Muscle layer of colon (tissue), 2 donors: Measurements from ENCODE around the gene SLFN11.
"Not testable (repeated sequence)": the region's sequence is repeated elsewhere in the genome, so short reads cannot be mapped to it uniquely, and the experiment has no call there.

ENCODE experiments used
- H3K27ac ChIP-seq: one replicate; pipeline ENCODE4 v1.7.0; 2013; ENCODE audit warnings: low read depth, mild to moderate bottlenecking, low read length, moderate library complexity
- H3K27me3 ChIP-seq, 2 donors: one replicate each; pipeline ENCODE4 v1.7.0; 2013; ENCODE audit warnings: low read length in 2 of 2, mild to moderate bottlenecking in 2 of 2; ENCODE audit not compliant: insufficient read depth in 2 of 2, control insufficient read depth in 1 of 2
- H3K36me3 ChIP-seq: one replicate; pipeline ENCODE4 v1.7.0; 2013; ENCODE audit warnings: mild to moderate bottlenecking, low read length; ENCODE audit not compliant: insufficient read depth
- H3K4me1 ChIP-seq: one replicate; pipeline ENCODE4 v1.7.0; 2013; ENCODE audit warnings: mild to moderate bottlenecking, low read length; ENCODE audit not compliant: insufficient read depth
- H3K4me3 ChIP-seq, 2 donors: one replicate each; pipeline ENCODE4 v1.7.0; 2013; ENCODE audit warnings: low read length in 2 of 2, low read depth in 1 of 2, mild to moderate bottlenecking in 1 of 2, moderate library complexity in 1 of 2
- H3K9ac ChIP-seq: one replicate; pipeline ENCODE4 v1.7.0; 2013; ENCODE audit warnings: low read length
- H3K9me3 ChIP-seq: one replicate; pipeline ENCODE4 v1.7.0; 2013; ENCODE audit warnings: mild to moderate bottlenecking, low read length
- donor health status: abdominal sarcoma.
- donor health status: Adenocarcinoma of cecum.

SLFN11 gene

DNA sequence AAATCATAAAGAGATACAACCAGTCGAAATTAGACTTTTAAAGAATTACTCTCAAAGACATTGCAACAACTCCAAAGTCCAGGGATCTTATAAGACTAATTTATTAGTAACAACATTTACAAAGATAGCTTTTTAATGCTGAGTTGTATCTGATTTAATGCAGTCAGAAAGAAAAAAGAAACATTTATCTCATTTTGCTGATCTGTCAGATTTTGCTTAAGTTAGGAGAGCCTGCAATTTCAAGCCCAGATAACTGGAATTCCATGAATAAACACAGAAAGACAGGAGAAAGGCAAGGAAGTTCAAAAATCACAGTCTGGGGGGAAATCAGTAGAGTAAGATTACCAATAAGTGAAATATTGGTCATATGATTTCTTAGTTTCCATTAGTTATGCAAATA is 22.9 kb downstream of the SLFN11 start:
- no peaks in the 10 kb centered on the region for H3K4me1 ChIP-seq
- no peak overlapping the region for H3K27ac ChIP-seq
- H3K9ac ChIP-seq: no peak overlapping the region
- H3K9me3 ChIP-seq: no peaks in the 10 kb centered on the region
- no peak overlapping the region for H3K4me3 ChIP-seq
- H3K36me3 ChIP-seq: peaks cover 5% of the 10 kb centered on the region
- H3K27me3 ChIP-seq: peaks cover 0 to 5% of the 10 kb centered on the region in 2 donors

DNA sequence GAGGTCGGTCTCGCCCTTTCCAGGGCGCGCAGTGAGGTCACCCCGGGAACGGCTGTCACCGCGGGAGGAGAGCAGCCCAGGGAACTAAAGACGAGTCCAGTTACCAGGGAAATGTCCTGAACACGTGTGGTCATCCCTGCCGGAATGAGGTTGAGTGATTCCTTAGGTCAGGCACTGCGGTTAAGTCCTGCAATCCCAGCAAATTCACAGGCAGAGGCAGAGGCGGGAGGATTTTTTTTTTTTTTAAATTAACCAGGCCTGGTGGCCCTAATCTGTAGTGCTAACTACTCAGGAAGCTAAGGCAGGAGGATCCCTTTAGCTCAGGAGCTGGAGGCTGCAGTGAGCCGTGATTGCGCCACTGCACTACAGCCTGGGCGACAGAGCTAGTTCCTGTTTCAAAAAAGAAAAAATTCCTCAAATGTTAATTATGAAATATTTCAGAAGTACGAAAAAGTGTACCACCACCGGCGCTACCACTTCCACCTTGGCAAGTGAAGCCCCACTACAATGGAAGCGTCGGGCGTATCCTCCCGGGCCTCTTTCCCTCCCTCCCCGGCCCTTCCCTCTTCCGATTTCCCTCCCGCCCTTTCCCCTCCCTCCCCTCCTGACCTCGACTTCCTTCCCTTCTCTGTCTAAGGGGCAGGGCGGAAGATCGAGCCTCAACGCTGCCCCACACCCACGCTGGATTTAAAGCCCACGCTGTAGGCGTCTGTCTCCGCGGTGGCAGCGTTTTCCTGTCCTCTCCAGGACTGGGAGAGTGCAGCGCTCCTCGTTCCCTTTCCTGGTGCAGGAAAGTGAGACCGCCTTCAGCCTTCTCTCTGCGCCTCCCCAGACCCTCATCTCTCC is 27.3 kb downstream of the SLFN11 start:
- Histone ChIP-seq H3K4me1 (no peaks in the 10 kb centered on the region), H3K9me3 (no peaks in the 10 kb centered on the region), H3K27ac (peak overlapping the region; percentile 37), H3K4me3 (peak overlapping the region; percentile 45 to 68), H3K36me3 (no peaks in the 10 kb centered on the region), H3K9ac (peak overlapping the region; percentile 24), H3K27me3 (peaks cover 0 to 11% of the 10 kb centered on the region in 2 donors)

- peaks cover 0 to 11% of the 10 kb centered on the region in 2 donors for H3K27me3 ChIP-seq
- no peaks in the 10 kb centered on the region for H3K4me1 ChIP-seq
- no peaks in the 10 kb centered on the region for H3K9me3 ChIP-seq
- H3K9ac ChIP-seq: peak overlapping the region; percentile 24
- no peak overlapping the region for H3K27ac ChIP-seq
- H3K36me3 ChIP-seq: no peaks in the 10 kb centered on the region
- peak overlapping the region in 1 of 2 donors; percentile 68 for H3K4me3 ChIP-seq
These were observed 27.9 kb downstream of the SLFN11 start for GRCh38 chr17:35345445-35345925.

DNA sequence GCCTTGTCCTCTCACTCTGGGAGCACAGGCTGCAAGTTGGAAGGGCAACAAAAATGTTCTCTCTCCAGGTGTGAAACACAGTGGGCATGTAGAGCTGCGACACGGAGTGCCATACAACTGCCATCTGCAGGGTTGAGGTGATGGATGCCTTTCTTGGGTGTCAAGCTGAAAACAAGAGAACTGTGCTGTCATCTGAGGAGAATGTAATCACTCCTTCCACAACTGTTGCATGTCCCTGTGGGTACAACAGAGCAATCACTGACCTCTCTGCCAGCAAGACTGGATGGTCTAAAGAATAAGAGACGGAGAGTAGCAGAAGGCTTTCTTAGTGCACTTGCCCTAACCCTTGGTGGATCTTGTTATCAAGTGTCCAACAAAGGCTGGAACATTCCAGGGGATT is 29.2 kb downstream of the SLFN11 start:
- H3K9me3 ChIP-seq: no peaks in the 10 kb centered on the region
- H3K27ac ChIP-seq: no peak overlapping the region
- H3K4me3 ChIP-seq: no peak overlapping the region
- no peaks in the 10 kb centered on the region for H3K4me1 ChIP-seq
- no peak overlapping the region for H3K9ac ChIP-seq
- H3K36me3 ChIP-seq: no peaks in the 10 kb centered on the region
- H3K27me3 ChIP-seq: peaks cover 0 to 11% of the 10 kb centered on the region in 2 donors

- no peak overlapping the region for H3K4me3 ChIP-seq
- H3K9me3 ChIP-seq: no peaks in the 10 kb centered on the region
- H3K4me1 ChIP-seq: no peaks in the 10 kb centered on the region
- peaks cover 0 to 11% of the 10 kb centered on the region in 2 donors for H3K27me3 ChIP-seq
- H3K9ac ChIP-seq: no peak overlapping the region
- H3K36me3 ChIP-seq: no peaks in the 10 kb centered on the region
- no peak overlapping the region for H3K27ac ChIP-seq
These were observed 31.1 kb downstream of the SLFN11 start for GRCh38 chr17:35342276-35342675.

- Histone ChIP-seq H3K27me3 (peaks cover 0 to 11% of the 10 kb centered on the region in 2 donors), H3K4me3 (no peak overlapping the region), H3K9me3 (no peaks in the 10 kb centered on the region), H3K27ac (no peak overlapping the region), H3K9ac (no peak overlapping the region), H3K4me1 (no peaks in the 10 kb centered on the region), H3K36me3 (no peaks in the 10 kb centered on the region)
These were observed 31.9 kb downstream of the SLFN11 start for GRCh38 chr17:35341411-35341992.

GRCh38 chr17:35338230-35338629 is 35.2 kb downstream of the SLFN11 start:
- Histone ChIP-seq H3K36me3 (no peaks in the 10 kb centered on the region), H3K4me3 (no peak overlapping the region)

DNA sequence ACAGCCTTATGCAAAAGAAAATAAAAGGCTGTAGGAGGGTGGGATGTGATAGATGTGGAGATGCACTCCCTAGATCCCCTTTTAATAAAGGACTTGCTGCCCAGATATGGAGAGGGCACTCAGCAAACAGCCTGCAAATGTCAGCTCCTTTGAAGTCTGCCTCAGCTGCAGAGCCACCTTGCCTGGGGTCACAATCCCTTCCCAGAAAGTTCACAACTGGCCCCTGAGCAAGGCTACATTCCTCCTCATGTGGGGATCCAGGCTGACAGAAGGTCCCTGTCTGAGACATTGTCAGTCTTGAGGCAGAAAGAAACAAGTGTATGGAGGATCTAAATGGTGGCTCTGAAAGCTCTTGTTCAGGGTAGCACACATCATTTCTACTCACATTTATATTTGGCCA is 36.1 kb downstream of the SLFN11 start:
- no peak overlapping the region for H3K9ac ChIP-seq
- H3K27me3 ChIP-seq: no peaks in the 10 kb centered on the region
- H3K9me3 ChIP-seq: no peaks in the 10 kb centered on the region
- H3K4me1 ChIP-seq: no peaks in the 10 kb centered on the region
- H3K4me3 ChIP-seq: no peak overlapping the region
- no peak overlapping the region for H3K27ac ChIP-seq
- no peaks in the 10 kb centered on the region for H3K36me3 ChIP-seq

More at GRCh38 chr17:35338230-35338629, 35.2 kb downstream of the SLFN11 start:
- Histone ChIP-seq H3K9me3 (no peaks in the 10 kb centered on the region), H3K27ac (no peak overlapping the region), H3K27me3 (no peaks in the 10 kb centered on the region), H3K9ac (no peak overlapping the region), H3K4me1 (no peaks in the 10 kb centered on the region)

- H3K27ac ChIP-seq, H3K9ac ChIP-seq, H3K36me3 ChIP-seq, H3K4me3 ChIP-seq, H3K4me1 ChIP-seq, H3K27me3 ChIP-seq, H3K9me3 ChIP-seq: not testable (repeated sequence)
These were observed 39.8 kb downstream of the SLFN11 start for GRCh38 chr17:35333578-35333977.

GRCh38 chr17:35322749-35323148 is 50.7 kb downstream of the SLFN11 start:
- H3K4me3 ChIP-seq: no peak overlapping the region
- H3K36me3 ChIP-seq: no peaks in the 10 kb centered on the region
- no peak overlapping the region for H3K9ac ChIP-seq
- H3K4me1 ChIP-seq: no peaks in the 10 kb centered on the region
- no peaks in the 10 kb centered on the region for H3K27me3 ChIP-seq
- no peak overlapping the region for H3K27ac ChIP-seq
- no peaks in the 10 kb centered on the region for H3K9me3 ChIP-seq

DNA sequence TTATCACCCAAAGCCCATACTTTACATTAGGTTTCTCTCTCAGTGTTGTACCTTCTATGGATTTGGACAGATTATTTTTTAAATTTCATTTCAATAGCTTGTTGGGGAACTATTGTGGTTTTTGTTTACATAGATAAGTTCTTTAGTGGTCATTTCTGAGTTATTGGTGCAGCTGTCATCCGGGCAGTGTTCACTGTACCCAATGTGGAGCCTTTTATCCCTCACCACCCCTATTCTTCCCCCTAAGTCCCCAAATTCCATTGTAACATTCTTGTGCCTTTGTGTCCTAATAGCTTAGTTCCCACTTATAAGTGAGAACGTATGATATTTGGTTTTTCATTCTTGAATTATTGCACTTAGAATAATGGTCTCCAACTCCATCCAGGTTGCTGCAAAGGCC is 57.5 kb downstream of the SLFN11 start:
- H3K4me1 ChIP-seq: peaks cover 18% of the 10 kb centered on the region
- no peaks in the 10 kb centered on the region for H3K27me3 ChIP-seq
- H3K4me3 ChIP-seq: no peak overlapping the region
- H3K9me3 ChIP-seq: no peaks in the 10 kb centered on the region
- no peak overlapping the region for H3K9ac ChIP-seq
- H3K36me3 ChIP-seq: no peaks in the 10 kb centered on the region
- H3K27ac ChIP-seq: no peak overlapping the region
